ENCODE results near the gene GNRH2.

- no peak for TF ChIP-seq CTCF (IDR thresholded peaks at IDR 0.05)
- no peak for TF ChIP-seq POLR2A (IDR thresholded peaks at IDR 0.05)
Measured at GRCh38 chr20:3040086-3040485, 3.3 kb upstream of the GNRH2 start.

All from lower leg skin (tissue), 3 donors.